ENCODE results near the gene NIPSNAP2. TPM values are rescaled to one million over a fixed set of nuclear protein-coding genes. Genes with fewer than 3 reads are reported as not detected.
A peak's percentile ranks its signal among the peaks of the same experiment; 100 is the strongest.

Gene NIPSNAP2
- total RNA-seq, 1 experiment from 2014 or later = 38.5 TPM

DNA sequence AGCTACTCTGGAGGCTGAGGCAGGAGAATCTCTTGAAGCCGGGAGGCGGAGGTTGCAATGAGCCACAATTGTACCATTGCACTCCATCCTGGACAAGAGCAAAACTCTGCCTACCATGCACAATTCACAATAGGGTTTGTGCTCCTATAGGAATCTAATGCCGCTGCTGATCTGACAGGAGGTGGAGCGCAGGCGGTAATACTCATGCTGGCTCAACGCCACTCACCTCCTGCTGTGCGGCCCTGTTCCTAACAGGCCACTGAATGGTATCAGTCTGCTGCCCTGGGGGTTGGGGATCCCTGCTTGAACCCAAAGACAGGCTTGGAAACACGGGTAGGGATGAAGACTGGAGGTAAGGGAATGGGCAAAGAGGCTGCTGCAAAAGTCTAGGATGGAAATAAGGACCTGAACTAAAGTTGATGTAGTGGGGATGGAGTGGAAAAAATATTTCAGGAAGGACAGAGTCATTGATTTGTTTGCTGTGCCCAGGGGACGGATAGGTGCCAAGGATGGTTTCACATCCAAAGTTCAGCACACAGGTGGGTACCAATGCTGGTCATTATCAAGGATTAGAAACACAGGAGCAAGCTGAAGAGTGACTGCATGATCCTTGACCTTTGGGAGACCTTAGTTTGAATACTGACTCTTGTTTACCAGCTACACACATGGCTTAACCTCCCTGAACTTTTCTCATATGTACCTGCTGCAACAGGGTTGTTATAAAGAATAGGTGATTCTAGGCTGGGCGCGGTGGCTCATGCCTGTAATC, 10.5 kb upstream of the NIPSNAP2 start (continued):
- TF ChIP-seq ZNF423 (CRISPR knock-in tag; IDR thresholded peaks at IDR 0.05) (no peak), GABPB1 (CRISPR knock-in tag; IDR thresholded peaks at IDR 0.05) (no peak)

DNA sequence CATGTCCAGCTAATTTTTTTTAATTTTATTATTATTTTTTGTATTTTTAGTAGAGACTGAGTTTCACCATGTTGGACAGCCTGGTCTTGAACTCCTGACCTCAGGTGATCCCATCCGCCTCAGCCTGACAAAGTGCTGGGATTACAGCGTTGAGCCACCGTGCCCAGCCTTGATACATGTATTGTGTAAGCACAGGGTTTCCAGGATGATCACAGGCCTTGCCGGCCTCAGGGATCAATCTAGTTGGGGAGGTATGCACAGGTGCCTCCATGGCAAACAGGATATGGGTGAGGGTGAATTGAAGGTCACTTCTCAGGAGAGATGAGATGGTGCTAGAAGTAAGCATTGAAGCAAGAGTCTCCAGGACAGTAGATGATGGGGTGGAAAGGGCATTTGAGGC, 7.2 kb upstream of the NIPSNAP2 start:
- Mint-ChIP-seq H3K27ac (peak overlapping the region; percentile 14), H3K4me3 (no peak overlapping the region), H3K9me3 (peaks cover 7% of the 10 kb centered on the region; the same call in 1 of the 2 replicates), H3K36me3 (peaks cover 33% of the 10 kb centered on the region), H3K4me1 (peaks cover 7% of the 10 kb centered on the region), H3K27me3 (ENCODE audit: low read depth) (no peaks in the 10 kb centered on the region; the same call in 1 of the 2 replicates)
- ChIA-PET CTCF (no interaction called here), POLR2A (interaction anchor here (0.6 kb wide), 1 partner anchor 65 kb away, joined by 4 read pairs; no protein-coding TSS in a partner anchor)
- DNase-seq (ENCODE audit: low spot score) (no peak), ATAC-seq (no peak)
- no peak for TF ChIP-seq ZNF232 (CRISPR knock-in tag; IDR thresholded peaks at IDR 0.05)
- TF ChIP-seq ZNF396 (CRISPR knock-in tag; IDR thresholded peaks at IDR 0.05; ENCODE audit: borderline replicate concordance) = no peak
- TF ChIP-seq TP53 (CRISPR knock-in tag; IDR thresholded peaks at IDR 0.05) = no peak

DNA sequence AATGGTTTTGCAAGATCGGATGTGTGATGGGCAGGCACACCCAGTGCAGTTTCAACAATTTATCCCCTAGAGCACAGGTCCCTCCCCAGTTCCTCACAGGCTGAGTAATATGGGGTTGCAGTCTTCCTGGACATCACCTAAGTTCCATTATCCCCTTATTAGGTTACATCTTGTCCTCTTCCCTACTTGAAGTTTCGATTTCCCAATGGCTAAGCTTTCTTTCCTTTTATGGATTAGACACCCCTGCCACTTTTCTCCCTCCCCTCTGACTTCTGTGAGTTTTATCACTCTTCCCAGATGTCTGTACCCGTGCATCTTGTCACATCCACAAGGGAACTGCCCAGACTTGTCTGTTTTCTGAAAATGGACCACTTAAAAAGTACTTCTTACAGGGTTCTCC, 2.4 kb upstream of the NIPSNAP2 start:
- no peak for DNase-seq (ENCODE audit: low spot score)
- Mint-ChIP-seq H3K4me3 (no peak overlapping the region), H3K27me3 (ENCODE audit: low read depth) (peaks cover 19% of the 10 kb centered on the region), H3K27ac (no peak overlapping the region), H3K36me3 (peaks cover 8% of the 10 kb centered on the region), H3K9me3 (peaks cover 7% of the 10 kb centered on the region; the same call in 1 of the 2 replicates), H3K4me1 (peaks cover 5% of the 10 kb centered on the region)
- CTCF ChIA-PET = interaction anchor here (1.7 kb wide), 1 partner anchor 321 kb away, joined by 6 read pairs; no protein-coding TSS in a partner anchor
- POLR2A ChIA-PET = interaction anchor here (1.0 kb wide), 1 partner anchor 103 kb away, joined by 9 read pairs; no protein-coding TSS in a partner anchor
- ATAC-seq = no peak
- TF ChIP-seq, protein P1, sequence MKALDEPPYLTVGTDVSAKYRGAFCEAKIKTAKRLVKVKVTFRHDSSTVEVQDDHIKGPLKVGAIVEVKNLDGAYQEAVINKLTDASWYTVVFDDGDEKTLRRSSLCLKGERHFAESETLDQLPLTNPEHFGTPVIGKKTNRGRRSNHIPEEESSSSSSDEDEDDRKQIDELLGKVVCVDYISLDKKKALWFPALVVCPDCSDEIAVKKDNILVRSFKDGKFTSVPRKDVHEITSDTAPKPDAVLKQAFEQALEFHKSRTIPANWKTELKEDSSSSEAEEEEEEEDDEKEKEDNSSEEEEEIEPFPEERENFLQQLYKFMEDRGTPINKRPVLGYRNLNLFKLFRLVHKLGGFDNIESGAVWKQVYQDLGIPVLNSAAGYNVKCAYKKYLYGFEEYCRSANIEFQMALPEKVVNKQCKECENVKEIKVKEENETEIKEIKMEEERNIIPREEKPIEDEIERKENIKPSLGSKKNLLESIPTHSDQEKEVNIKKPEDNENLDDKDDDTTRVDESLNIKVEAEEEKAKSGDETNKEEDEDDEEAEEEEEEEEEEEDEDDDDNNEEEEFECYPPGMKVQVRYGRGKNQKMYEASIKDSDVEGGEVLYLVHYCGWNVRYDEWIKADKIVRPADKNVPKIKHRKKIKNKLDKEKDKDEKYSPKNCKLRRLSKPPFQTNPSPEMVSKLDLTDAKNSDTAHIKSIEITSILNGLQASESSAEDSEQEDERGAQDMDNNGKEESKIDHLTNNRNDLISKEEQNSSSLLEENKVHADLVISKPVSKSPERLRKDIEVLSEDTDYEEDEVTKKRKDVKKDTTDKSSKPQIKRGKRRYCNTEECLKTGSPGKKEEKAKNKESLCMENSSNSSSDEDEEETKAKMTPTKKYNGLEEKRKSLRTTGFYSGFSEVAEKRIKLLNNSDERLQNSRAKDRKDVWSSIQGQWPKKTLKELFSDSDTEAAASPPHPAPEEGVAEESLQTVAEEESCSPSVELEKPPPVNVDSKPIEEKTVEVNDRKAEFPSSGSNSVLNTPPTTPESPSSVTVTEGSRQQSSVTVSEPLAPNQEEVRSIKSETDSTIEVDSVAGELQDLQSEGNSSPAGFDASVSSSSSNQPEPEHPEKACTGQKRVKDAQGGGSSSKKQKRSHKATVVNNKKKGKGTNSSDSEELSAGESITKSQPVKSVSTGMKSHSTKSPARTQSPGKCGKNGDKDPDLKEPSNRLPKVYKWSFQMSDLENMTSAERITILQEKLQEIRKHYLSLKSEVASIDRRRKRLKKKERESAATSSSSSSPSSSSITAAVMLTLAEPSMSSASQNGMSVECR (CRISPR knock-in tag; IDR thresholded peaks at IDR 0.05; ENCODE audit: borderline replicate concordance) = no peak
- TF ChIP-seq, protein P2, sequence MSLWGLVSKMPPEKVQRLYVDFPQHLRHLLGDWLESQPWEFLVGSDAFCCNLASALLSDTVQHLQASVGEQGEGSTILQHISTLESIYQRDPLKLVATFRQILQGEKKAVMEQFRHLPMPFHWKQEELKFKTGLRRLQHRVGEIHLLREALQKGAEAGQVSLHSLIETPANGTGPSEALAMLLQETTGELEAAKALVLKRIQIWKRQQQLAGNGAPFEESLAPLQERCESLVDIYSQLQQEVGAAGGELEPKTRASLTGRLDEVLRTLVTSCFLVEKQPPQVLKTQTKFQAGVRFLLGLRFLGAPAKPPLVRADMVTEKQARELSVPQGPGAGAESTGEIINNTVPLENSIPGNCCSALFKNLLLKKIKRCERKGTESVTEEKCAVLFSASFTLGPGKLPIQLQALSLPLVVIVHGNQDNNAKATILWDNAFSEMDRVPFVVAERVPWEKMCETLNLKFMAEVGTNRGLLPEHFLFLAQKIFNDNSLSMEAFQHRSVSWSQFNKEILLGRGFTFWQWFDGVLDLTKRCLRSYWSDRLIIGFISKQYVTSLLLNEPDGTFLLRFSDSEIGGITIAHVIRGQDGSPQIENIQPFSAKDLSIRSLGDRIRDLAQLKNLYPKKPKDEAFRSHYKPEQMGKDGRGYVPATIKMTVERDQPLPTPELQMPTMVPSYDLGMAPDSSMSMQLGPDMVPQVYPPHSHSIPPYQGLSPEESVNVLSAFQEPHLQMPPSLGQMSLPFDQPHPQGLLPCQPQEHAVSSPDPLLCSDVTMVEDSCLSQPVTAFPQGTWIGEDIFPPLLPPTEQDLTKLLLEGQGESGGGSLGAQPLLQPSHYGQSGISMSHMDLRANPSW (CRISPR knock-in tag; conservative IDR thresholded peaks at IDR 0.05; ENCODE audit: low read depth) = no peak
- TF ChIP-seq NR2C2 (CRISPR knock-in tag; IDR thresholded peaks at IDR 0.05) = no peak
- TF ChIP-seq TP53 (CRISPR knock-in tag; IDR thresholded peaks at IDR 0.05) = no peak
- TF ChIP-seq, protein P3, sequence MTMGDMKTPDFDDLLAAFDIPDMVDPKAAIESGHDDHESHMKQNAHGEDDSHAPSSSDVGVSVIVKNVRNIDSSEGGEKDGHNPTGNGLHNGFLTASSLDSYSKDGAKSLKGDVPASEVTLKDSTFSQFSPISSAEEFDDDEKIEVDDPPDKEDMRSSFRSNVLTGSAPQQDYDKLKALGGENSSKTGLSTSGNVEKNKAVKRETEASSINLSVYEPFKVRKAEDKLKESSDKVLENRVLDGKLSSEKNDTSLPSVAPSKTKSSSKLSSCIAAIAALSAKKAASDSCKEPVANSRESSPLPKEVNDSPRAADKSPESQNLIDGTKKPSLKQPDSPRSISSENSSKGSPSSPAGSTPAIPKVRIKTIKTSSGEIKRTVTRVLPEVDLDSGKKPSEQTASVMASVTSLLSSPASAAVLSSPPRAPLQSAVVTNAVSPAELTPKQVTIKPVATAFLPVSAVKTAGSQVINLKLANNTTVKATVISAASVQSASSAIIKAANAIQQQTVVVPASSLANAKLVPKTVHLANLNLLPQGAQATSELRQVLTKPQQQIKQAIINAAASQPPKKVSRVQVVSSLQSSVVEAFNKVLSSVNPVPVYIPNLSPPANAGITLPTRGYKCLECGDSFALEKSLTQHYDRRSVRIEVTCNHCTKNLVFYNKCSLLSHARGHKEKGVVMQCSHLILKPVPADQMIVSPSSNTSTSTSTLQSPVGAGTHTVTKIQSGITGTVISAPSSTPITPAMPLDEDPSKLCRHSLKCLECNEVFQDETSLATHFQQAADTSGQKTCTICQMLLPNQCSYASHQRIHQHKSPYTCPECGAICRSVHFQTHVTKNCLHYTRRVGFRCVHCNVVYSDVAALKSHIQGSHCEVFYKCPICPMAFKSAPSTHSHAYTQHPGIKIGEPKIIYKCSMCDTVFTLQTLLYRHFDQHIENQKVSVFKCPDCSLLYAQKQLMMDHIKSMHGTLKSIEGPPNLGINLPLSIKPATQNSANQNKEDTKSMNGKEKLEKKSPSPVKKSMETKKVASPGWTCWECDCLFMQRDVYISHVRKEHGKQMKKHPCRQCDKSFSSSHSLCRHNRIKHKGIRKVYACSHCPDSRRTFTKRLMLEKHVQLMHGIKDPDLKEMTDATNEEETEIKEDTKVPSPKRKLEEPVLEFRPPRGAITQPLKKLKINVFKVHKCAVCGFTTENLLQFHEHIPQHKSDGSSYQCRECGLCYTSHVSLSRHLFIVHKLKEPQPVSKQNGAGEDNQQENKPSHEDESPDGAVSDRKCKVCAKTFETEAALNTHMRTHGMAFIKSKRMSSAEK (CRISPR knock-in tag; IDR thresholded peaks at IDR 0.05; ENCODE audit: borderline replicate concordance) = no peak
- TF ChIP-seq, protein P4, sequence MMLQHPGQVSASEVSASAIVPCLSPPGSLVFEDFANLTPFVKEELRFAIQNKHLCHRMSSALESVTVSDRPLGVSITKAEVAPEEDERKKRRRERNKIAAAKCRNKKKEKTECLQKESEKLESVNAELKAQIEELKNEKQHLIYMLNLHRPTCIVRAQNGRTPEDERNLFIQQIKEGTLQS (CRISPR knock-in tag; conservative IDR thresholded peaks at IDR 0.05) = no peak
- TF ChIP-seq, protein P5, sequence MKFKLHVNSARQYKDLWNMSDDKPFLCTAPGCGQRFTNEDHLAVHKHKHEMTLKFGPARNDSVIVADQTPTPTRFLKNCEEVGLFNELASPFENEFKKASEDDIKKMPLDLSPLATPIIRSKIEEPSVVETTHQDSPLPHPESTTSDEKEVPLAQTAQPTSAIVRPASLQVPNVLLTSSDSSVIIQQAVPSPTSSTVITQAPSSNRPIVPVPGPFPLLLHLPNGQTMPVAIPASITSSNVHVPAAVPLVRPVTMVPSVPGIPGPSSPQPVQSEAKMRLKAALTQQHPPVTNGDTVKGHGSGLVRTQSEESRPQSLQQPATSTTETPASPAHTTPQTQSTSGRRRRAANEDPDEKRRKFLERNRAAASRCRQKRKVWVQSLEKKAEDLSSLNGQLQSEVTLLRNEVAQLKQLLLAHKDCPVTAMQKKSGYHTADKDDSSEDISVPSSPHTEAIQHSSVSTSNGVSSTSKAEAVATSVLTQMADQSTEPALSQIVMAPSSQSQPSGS (CRISPR knock-in tag; IDR thresholded peaks at IDR 0.05; ENCODE audit: borderline replicate concordance, low read depth) = no peak
- TF ChIP-seq, protein P6, sequence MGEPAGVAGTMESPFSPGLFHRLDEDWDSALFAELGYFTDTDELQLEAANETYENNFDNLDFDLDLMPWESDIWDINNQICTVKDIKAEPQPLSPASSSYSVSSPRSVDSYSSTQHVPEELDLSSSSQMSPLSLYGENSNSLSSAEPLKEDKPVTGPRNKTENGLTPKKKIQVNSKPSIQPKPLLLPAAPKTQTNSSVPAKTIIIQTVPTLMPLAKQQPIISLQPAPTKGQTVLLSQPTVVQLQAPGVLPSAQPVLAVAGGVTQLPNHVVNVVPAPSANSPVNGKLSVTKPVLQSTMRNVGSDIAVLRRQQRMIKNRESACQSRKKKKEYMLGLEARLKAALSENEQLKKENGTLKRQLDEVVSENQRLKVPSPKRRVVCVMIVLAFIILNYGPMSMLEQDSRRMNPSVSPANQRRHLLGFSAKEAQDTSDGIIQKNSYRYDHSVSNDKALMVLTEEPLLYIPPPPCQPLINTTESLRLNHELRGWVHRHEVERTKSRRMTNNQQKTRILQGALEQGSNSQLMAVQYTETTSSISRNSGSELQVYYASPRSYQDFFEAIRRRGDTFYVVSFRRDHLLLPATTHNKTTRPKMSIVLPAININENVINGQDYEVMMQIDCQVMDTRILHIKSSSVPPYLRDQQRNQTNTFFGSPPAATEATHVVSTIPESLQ (CRISPR knock-in tag; IDR thresholded peaks at IDR 0.05) = no peak
- no peak for TF ChIP-seq KAT7 (CRISPR knock-in tag; IDR thresholded peaks at IDR 0.05; ENCODE audit: borderline replicate concordance)
- no peak for TF ChIP-seq ZNF121 (CRISPR knock-in tag; IDR thresholded peaks at IDR 0.05)
